Stimulated activated naive B cell treated with anti-CD40 and anti-IgM and Interleukin-4, amounts not matched to agents 10 μg/mL and 1 μg/mL and 100 μg/mL, for 72 hours (primary cell): ENCODE results near the gene PRAMEF10.
"Not testable (repeated sequence)": the region's sequence is repeated elsewhere in the genome, so short reads cannot be mapped to it uniquely, and the experiment has no call there.

ENCODE experiments used
- ATAC-seq, 2 donors: fragments of 150-1000 bp; cut with Tn5 transposase; replicated peaks; 2 replicates each; pipeline ENCODE4 v1.10.0; 2021; ENCODE audit warnings: moderate library complexity in 1 of 2
- DNase-seq: peaks from one replicate; pipeline ENCODE4 v3.0.0; 2021
- H3K27ac Mint-ChIP-seq: one replicate; pipeline ENCODE4 v1.8.0; 2022; ENCODE audit warnings: mild to moderate bottlenecking, mixed read lengths
- H3K27me3 Mint-ChIP-seq, 2 donors: one replicate each; pipeline ENCODE4 v1.8.0; 2022; ENCODE audit warnings: mixed read lengths in 2 of 2
- H3K36me3 Mint-ChIP-seq, 2 donors: one replicate each; pipeline ENCODE4 v1.8.0; 2022; ENCODE audit warnings: mixed read lengths in 2 of 2, mild to moderate bottlenecking in 1 of 2
- H3K4me1 Mint-ChIP-seq, 2 donors: one replicate each; pipeline ENCODE4 v1.8.0; 2022; ENCODE audit warnings: mixed read lengths in 2 of 2, mild to moderate bottlenecking in 1 of 2
- H3K4me3 Mint-ChIP-seq, 2 donors: one replicate each; pipeline ENCODE4 v1.8.0; 2022; ENCODE audit warnings: mild to moderate bottlenecking in 2 of 2, mixed read lengths in 2 of 2, moderate library complexity in 1 of 2
- H3K9me3 Mint-ChIP-seq, 2 donors: one replicate each; pipeline ENCODE4 v1.8.0; 2022; ENCODE audit warnings: mixed read lengths in 2 of 2, mild to moderate bottlenecking in 1 of 2

Gene PRAMEF10, protein sequence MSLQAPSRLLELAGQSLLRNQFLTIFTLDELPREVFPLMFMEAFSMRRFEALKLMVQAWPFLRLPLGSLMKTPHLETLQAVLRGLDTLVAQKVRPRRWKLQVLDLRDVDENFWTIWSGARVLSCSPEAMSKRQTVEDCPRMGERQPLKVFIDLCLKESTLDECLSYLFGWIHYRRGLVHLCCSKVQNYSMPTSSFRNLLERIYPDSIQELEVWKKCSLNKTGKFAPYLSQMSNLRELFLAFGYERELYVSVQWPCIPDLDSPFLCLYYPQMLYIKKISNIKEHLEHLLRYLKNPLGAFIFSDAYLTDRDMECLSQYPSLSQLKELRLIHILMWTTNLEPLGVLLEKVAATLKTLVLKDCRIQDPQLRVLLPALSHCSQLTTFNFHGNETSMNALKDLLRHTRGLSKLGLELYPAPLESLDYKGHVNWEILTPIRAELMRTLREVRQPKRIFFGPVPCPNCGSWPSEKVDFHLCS

GRCh38 chr1:12898170-12898569 lies at the start of gene PRAMEF10:
PRAMEF10 (minus strand) TSS chr1:12898270; CDS start chr1:12895847, 2,423 bp downstream.
- not testable (repeated sequence) for H3K36me3 Mint-ChIP-seq, ATAC-seq, H3K27ac Mint-ChIP-seq, H3K27me3 Mint-ChIP-seq, H3K9me3 Mint-ChIP-seq, H3K4me1 Mint-ChIP-seq, DNase-seq, H3K4me3 Mint-ChIP-seq

DNA sequence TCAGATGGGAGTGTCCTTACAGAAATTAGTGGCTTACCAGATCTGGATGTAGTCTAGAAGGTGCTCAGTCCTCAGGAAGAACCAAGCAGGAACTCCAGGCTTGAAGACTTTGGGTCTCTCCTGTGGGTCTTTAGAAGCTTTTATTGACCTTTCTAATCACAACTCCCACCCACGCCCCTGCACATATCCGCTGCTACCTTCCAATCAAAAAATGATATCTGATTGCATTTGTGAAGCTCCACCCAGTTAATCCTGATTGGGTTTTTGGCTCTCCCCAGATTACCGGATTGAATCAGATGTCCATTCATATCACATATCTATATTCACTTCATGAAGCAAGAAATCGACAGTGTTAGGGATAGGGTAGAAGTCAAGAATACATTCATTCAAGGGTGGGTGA lies 49.4 kb upstream of the PRAMEF10 start, which contains the start of gene PRAMEF6:
PRAMEF6 (minus strand) TSS at position 101 of the 400 bp plus-strand sequence. CDS start 5,062 bp downstream, outside the sequence.
- not testable (repeated sequence) for H3K27ac Mint-ChIP-seq, DNase-seq, H3K4me3 Mint-ChIP-seq, H3K36me3 Mint-ChIP-seq, H3K9me3 Mint-ChIP-seq, ATAC-seq, H3K4me1 Mint-ChIP-seq, H3K27me3 Mint-ChIP-seq

GRCh38 chr1:12924368-12924767 lies 26.3 kb upstream of the PRAMEF10 start:
- H3K9me3 Mint-ChIP-seq, ATAC-seq, H3K4me3 Mint-ChIP-seq, H3K4me1 Mint-ChIP-seq, H3K36me3 Mint-ChIP-seq, H3K27me3 Mint-ChIP-seq, DNase-seq, H3K27ac Mint-ChIP-seq: not testable (repeated sequence)

- DNase-seq, H3K9me3 Mint-ChIP-seq, H3K36me3 Mint-ChIP-seq, H3K27ac Mint-ChIP-seq, H3K27me3 Mint-ChIP-seq, H3K4me3 Mint-ChIP-seq, ATAC-seq, H3K4me1 Mint-ChIP-seq: not testable (repeated sequence)
These were observed 23.7 kb upstream of the PRAMEF10 start for GRCh38 chr1:12921749-12922148.

DNA sequence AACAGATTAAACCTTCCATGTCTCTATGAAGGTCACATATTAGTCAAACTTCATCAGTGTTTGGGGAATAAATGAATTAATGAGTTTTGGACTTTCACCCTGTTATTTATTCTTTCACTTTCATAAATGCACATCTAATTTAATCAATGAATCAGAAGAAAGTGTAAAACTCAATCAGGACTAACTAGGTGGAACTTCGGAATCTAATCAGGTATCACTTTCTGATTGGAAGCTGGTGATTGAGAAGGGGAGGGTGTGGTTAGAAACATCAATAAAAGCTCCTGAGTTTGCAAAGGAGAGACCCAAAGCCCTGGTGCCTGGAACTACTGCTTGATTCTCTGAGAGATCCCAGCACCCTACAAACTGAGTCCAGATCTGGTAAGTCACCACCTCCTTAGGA lies 18.2 kb upstream of the PRAMEF10 start, which contains the start of gene PRAMEF7:
PRAMEF7 (plus strand) TSS at position 301 of the 400 bp plus-strand sequence. CDS start 1,083 bp downstream, outside the sequence.
- not testable (repeated sequence) for DNase-seq, H3K4me1 Mint-ChIP-seq, H3K27me3 Mint-ChIP-seq, H3K27ac Mint-ChIP-seq, H3K4me3 Mint-ChIP-seq, ATAC-seq, H3K36me3 Mint-ChIP-seq, H3K9me3 Mint-ChIP-seq

GRCh38 chr1:12903793-12904572 lies 5.9 kb upstream of the PRAMEF10 start:
- H3K27me3 Mint-ChIP-seq, H3K36me3 Mint-ChIP-seq, H3K27ac Mint-ChIP-seq, DNase-seq, H3K9me3 Mint-ChIP-seq, H3K4me1 Mint-ChIP-seq, ATAC-seq, H3K4me3 Mint-ChIP-seq: not testable (repeated sequence)

GRCh38 chr1:12899186-12899585 lies 1.1 kb upstream of the PRAMEF10 start:
- H3K27me3 Mint-ChIP-seq, H3K27ac Mint-ChIP-seq, H3K9me3 Mint-ChIP-seq, H3K4me3 Mint-ChIP-seq, H3K4me1 Mint-ChIP-seq, ATAC-seq, H3K36me3 Mint-ChIP-seq, DNase-seq: not testable (repeated sequence)

GRCh38 chr1:12886101-12886500 lies 12.0 kb downstream of the PRAMEF10 start, which contains the start of gene PRAMEF4:
PRAMEF4 (minus strand) TSS chr1:12886201; CDS start chr1:12883394, 2,807 bp downstream.
- not testable (repeated sequence) for ATAC-seq, H3K27me3 Mint-ChIP-seq, H3K36me3 Mint-ChIP-seq, DNase-seq, H3K9me3 Mint-ChIP-seq, H3K4me3 Mint-ChIP-seq, H3K27ac Mint-ChIP-seq, H3K4me1 Mint-ChIP-seq

- H3K9me3 Mint-ChIP-seq, H3K27ac Mint-ChIP-seq: not testable (repeated sequence)
These were observed 19.6 kb downstream of the PRAMEF10 start for GRCh38 chr1:12878453-12878852.

DNA sequence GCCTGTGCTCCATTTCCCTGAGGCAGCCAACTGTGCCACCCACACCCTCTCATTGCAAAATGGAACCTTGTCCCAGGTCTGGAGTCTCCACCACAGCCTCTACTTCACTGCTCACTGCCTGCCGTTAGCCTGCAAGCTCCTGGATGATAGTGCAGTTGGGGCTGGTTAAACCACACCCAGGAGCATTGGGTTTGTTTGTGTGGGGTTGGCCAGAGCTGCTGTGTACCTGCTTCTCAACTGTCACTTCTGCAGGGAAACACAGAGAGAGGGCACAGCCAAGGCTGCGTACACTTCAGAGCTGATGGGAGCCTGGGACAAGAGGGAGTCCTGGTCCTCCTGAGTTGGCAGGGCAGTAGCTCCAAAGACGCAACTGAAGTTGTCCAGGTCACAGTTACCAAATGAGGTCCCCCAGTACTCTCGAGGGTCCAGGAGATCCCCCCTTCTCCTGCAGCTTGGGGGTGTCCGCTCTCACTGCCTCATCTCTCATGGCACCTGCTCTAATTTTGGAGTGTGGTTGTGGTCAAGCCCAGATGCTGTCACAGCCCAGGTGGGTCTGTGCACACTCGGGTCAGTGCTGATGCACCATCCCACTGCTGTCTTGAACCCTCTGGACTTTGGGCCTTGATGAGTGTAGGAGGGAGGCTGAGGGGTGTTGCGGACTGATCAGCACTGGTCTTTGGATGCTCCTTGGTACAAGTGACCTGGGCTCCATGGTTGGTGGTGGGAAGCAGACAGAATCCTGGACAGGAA lies 34.8 kb downstream of the PRAMEF10 start:
- H3K4me3 Mint-ChIP-seq, DNase-seq, H3K27ac Mint-ChIP-seq, ATAC-seq, H3K4me1 Mint-ChIP-seq, H3K27me3 Mint-ChIP-seq, H3K9me3 Mint-ChIP-seq, H3K36me3 Mint-ChIP-seq: not testable (repeated sequence)

More at GRCh38 chr1:12878453-12878852, 19.6 kb downstream of the PRAMEF10 start:
- H3K36me3 Mint-ChIP-seq, ATAC-seq, H3K4me1 Mint-ChIP-seq, DNase-seq, H3K4me3 Mint-ChIP-seq, H3K27me3 Mint-ChIP-seq: not testable (repeated sequence)

DNA sequence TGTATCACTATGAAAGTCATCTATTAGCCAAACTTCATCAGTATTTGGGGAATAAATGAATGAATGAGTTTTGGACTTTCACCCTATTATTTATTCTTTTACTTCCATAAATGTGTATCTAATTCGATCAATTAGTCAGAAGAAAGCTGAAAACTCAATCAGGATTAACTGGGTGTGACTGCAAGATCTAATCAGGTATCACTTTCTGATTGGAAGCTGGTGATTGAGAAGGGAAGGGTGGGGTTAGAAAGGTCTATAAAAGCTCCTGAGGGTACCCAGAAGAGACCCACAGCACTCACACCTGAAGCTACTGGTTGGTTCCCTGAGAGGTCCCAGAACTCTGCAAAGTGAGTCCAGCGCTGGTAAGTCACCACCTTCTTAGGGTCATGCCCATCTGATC lies 41.3 kb downstream of the PRAMEF10 start, which contains the start of gene PRAMEF2:
PRAMEF2 (plus strand) TSS at position 301 of the 400 bp plus-strand sequence. CDS start 1,924 bp downstream, outside the sequence.
- H3K36me3 Mint-ChIP-seq, H3K4me3 Mint-ChIP-seq, H3K27ac Mint-ChIP-seq, ATAC-seq, H3K4me1 Mint-ChIP-seq, DNase-seq, H3K27me3 Mint-ChIP-seq, H3K9me3 Mint-ChIP-seq: not testable (repeated sequence)

- DNase-seq (no peak), ATAC-seq (peak in 1 of 2 donors; percentile 38)
- H3K4me3 Mint-ChIP-seq, result no peak overlapping the region
- no peaks in the 10 kb centered on the region for H3K4me1 Mint-ChIP-seq
- no peak overlapping the region for H3K27ac Mint-ChIP-seq
- no peaks in the 10 kb centered on the region for H3K36me3 Mint-ChIP-seq
- peaks cover 0 to 9% of the 10 kb centered on the region in 2 donors for H3K27me3 Mint-ChIP-seq
- H3K9me3 Mint-ChIP-seq, result peaks cover 6 to 8% of the 10 kb centered on the region in 2 donors
These were observed 46.3 kb downstream of the PRAMEF10 start for GRCh38 chr1:12851779-12852178.

DNA sequence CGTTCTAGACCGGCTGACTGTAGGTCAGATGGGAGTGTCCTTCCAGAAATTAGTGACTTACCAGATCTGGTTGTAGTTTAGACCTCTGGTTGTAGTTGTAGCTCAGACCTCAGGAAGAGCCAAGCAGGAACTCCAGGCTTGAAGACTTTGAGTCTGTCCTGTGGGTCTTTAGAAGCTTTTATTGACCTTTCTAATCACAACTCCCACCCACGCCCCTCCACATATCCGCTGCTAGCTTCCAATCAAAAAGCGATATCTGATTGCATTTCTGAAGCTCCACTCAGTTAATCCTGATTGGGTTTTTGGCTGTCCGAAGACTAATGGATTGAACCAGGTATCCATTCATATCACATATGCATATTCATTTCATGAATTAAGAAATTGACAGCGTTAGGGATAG lies 49.5 kb downstream of the PRAMEF10 start, which contains the start of gene HNRNPCL1:
HNRNPCL1 (minus strand) TSS at position 101 of the 400 bp plus-strand sequence. CDS start 431 bp downstream, outside the sequence.
- H3K36me3 Mint-ChIP-seq, H3K27ac Mint-ChIP-seq, H3K4me3 Mint-ChIP-seq, DNase-seq, ATAC-seq, H3K27me3 Mint-ChIP-seq, H3K4me1 Mint-ChIP-seq, H3K9me3 Mint-ChIP-seq: not testable (repeated sequence)
